ENCODE measurements around the gene ADCY3.

ADCY3 gene

DNA sequence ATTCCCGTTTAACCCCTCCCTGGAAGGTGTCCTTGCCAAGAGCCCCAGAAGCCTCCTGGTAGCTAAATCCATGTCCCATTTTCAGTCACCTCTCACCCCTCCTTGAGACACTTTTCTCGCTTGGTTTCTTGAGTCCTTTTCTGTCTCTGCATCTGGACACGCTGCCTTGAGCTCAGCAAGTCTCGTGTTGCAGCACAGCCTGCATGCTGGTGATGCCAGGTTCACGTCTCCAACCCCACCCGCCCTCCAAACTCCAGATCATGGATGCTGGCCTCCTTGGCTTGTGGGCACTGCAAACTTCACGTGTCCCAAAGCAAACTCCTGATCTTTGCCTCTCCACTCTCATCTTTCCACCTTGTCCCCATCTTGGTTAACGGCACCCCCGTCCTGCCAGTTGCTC lies 87.5 kb downstream of the ADCY3 start:
- TF ChIP-seq CTCF (IDR thresholded peaks at IDR 0.05; ENCODE audit: low read depth, low read length) = no peak
- no peak overlapping the region for H3K4me3 ChIP-seq (ENCODE audit: low read depth, low read length)

- no peak for TF ChIP-seq CTCF (IDR thresholded peaks at IDR 0.05; ENCODE audit: low read depth, low read length)
- H3K4me3 ChIP-seq (ENCODE audit: low read depth, low read length) = no peak overlapping the region
These were observed 88.0 kb downstream of the ADCY3 start for GRCh38 chr2:24832073-24832461.

DNA sequence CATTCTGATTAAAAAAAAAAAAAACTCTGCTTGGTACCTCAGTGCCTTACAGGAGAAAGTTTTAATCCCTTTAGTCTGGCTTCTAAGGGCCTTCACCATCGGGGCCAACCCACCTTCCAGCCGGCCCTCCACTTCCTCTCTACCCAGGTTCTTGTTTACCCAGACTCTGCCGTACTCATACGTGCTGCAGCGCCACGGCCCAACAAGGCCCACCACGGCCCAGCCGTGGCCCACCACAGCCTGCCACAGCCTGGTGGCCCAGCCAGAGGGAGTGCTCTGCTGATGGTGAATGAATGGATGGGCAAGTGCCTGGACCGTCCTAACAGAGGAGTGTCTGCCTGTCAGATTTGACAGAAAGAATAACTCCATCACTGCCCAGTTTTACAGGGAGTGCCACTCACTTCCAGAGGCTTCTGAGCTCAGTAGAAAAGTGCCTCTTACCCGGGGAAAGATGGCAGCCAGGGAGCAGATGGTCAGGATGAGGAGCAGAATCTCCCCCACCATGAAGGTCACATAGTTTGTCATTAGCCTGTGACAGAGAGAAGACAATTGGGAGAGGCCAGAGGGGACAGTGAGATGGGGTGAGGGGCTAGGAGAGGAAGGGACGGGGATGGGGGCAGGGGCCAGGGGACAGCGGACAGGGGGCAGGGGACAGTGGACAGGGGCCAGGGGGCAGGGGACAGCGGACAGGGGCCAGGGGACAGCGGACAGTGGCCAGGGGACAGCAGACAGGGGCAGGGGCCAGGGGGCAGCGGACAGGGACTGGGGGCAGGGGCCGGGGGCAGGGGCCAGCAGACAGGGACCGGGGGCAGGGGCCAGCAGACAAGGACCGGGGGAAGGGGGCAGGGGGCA lies 88.6 kb downstream of the ADCY3 start:
- TF ChIP-seq CTCF (IDR thresholded peaks at IDR 0.05; ENCODE audit: low read depth, low read length) = no peak
- H3K4me3 ChIP-seq (ENCODE audit: low read depth, low read length) = no peak overlapping the region

- H3K4me3 ChIP-seq (ENCODE audit: low read depth, low read length) = no peak overlapping the region
- TF ChIP-seq CTCF (IDR thresholded peaks at IDR 0.05; ENCODE audit: low read depth, low read length) = no peak
These were observed 89.3 kb downstream of the ADCY3 start for GRCh38 chr2:24830786-24831185.

DNA sequence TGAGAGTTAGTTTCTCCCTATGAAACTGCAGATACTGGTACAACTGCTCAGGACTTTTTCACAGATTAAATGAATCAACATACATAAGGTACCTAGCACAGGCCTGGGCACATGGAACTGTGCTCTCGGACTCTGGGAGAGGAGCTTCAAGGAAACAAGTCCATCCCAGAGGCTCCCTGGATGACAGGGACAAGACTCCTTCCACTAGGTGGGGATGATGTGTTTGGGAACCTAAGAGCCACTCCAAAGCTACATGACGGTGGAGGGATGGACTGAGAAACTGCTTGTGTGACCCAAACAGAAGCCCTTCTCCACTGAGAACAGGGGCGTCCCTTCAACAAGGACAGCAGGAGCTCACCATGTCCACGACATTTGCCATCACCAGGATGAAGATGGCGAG lies 89.7 kb downstream of the ADCY3 start:
- no peak for TF ChIP-seq CTCF (IDR thresholded peaks at IDR 0.05; ENCODE audit: low read depth, low read length)
- H3K4me3 ChIP-seq (ENCODE audit: low read depth, low read length) = no peak overlapping the region

- TF ChIP-seq CTCF (IDR thresholded peaks at IDR 0.05; ENCODE audit: low read depth, low read length) = no peak
- no peak overlapping the region for H3K4me3 ChIP-seq (ENCODE audit: low read depth, low read length)
These were observed 91.6 kb downstream of the ADCY3 start for GRCh38 chr2:24828238-24828996.
